Measurements from ENCODE around the gene WWTR1.

WWTR1 gene

GRCh38 chr3:149653136-149653535, 4.7 kb downstream of the WWTR1 start:
- no peak for TF ChIP-seq CTCF (IDR thresholded peaks at IDR 0.05)

GRCh38 chr3:149650828-149651227, 7.0 kb downstream of the WWTR1 start:
- no peak for TF ChIP-seq CTCF (IDR thresholded peaks at IDR 0.05)

GRCh38 chr3:149648525-149648924, 9.3 kb downstream of the WWTR1 start:
- no peak for TF ChIP-seq CTCF (IDR thresholded peaks at IDR 0.05)

- TF ChIP-seq CTCF (IDR thresholded peaks at IDR 0.05), result no peak
These were observed 10.0 kb downstream of the WWTR1 start for GRCh38 chr3:149647812-149648211.

GRCh38 chr3:149647285-149647684, 10.5 kb downstream of the WWTR1 start:
- TF ChIP-seq CTCF (IDR thresholded peaks at IDR 0.05), result no peak

- TF ChIP-seq CTCF (IDR thresholded peaks at IDR 0.05), result no peak
These were observed 11.6 kb downstream of the WWTR1 start for GRCh38 chr3:149646181-149646766.

GRCh38 chr3:149643963-149644362, 13.9 kb downstream of the WWTR1 start:
- no peak for TF ChIP-seq CTCF (IDR thresholded peaks at IDR 0.05)

- no peak for TF ChIP-seq CTCF (IDR thresholded peaks at IDR 0.05)
These were observed 14.4 kb downstream of the WWTR1 start for GRCh38 chr3:149643482-149643798.
